Measurements from ENCODE around the gene ABCA4. TPM values are rescaled to one million over a fixed set of nuclear protein-coding genes. Genes with fewer than 3 reads are reported as not detected.

The ABCA4 gene
- total RNA-seq, 4 donors from 2014 or later: not detected

DNA sequence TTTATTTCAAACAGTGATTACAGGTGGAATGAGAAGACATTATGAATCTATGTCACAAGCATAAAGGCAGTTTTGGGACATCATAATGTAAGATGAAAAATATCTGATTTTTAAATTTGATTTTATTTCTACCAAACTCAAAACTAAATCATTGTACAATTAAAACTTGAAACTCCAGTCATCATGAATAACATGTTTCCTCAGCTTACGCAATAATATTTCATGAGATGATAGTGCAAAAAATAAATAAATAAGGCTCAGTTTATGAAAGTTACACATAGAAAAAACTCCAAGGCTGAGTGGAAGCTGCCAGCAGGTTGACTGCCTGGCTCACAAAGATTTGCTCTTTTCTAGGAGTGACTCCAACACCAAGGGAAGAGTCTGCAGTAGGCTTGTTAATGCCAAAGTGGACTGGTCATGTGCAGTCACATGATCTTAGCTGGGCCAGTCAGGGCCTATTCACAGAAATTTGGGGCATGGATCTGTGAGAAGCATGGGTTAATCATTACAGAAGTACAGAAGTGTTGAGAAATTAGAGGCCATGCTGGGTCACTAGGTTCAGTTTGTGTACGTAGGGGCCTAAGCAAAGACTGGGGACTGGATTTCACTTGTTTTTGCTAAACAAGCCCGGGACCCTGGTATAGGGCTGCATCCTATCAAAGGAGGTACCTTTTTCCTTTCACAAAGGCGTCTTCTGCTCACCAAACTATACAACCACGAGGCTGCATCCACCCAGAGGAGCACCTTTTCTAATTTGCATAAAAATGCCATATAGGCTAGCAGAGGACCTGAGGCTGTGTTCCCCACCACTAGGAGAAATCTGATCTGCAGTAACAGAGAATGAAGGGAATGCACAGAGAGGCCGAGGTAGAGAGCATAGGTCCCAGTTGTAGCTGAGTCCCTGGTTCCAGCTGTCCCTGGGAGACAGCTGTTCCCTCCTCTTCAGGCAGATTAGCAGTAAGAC lies 4.9 kb upstream of the ABCA4 start:
- no peaks in the 10 kb centered on the region for H3K9me3 ChIP-seq
- H3K4me3 ChIP-seq: no peak overlapping the region
- H3K27ac ChIP-seq: no peak overlapping the region
- no peaks in the 10 kb centered on the region for H3K27me3 ChIP-seq
- H3K4me1 ChIP-seq: no peaks in the 10 kb centered on the region
- no peak for ATAC-seq
- TF ChIP-seq POLR2A (IDR thresholded peaks at IDR 0.05): no peak
- TF ChIP-seq, protein P1, sequence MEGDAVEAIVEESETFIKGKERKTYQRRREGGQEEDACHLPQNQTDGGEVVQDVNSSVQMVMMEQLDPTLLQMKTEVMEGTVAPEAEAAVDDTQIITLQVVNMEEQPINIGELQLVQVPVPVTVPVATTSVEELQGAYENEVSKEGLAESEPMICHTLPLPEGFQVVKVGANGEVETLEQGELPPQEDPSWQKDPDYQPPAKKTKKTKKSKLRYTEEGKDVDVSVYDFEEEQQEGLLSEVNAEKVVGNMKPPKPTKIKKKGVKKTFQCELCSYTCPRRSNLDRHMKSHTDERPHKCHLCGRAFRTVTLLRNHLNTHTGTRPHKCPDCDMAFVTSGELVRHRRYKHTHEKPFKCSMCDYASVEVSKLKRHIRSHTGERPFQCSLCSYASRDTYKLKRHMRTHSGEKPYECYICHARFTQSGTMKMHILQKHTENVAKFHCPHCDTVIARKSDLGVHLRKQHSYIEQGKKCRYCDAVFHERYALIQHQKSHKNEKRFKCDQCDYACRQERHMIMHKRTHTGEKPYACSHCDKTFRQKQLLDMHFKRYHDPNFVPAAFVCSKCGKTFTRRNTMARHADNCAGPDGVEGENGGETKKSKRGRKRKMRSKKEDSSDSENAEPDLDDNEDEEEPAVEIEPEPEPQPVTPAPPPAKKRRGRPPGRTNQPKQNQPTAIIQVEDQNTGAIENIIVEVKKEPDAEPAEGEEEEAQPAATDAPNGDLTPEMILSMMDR (IDR thresholded peaks at IDR 0.05 in 4 of 5, conservative IDR thresholded peaks at IDR 0.05 in 1 of 5): no peak
- in situ Hi-C loops (cut with MboI; ENCODE audit: low sequenced_read_pairs in 4 of 4): no loop called here
- H3K36me3 ChIP-seq: no peaks in the 10 kb centered on the region
- no peak for DNase-seq
- intact Hi-C loops (cut with DNase I; ENCODE audit: low total_unique reads): no loop called here

DNA sequence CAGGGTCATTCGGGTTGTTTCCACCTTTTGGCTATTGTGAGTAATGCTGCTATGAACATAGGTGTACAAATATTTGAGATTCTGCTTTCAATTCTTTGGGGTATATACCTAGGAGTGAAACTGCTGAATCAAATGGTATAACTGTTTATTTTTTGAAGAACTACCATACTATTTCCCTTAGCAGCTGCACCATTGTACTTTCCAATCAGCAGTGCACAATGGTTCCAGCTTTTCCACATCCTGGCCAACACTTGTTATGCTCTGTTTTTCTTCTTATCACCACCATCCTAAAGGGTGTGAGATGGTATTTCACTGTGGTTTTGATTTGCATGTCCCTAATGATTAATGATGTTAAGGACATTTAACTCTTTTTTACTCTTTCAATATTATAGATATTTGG lies 3.6 kb upstream of the ABCA4 start:
- ATAC-seq: no peak
- in situ Hi-C loops (cut with MboI; ENCODE audit: low sequenced_read_pairs in 4 of 4): no loop called here

DNA sequence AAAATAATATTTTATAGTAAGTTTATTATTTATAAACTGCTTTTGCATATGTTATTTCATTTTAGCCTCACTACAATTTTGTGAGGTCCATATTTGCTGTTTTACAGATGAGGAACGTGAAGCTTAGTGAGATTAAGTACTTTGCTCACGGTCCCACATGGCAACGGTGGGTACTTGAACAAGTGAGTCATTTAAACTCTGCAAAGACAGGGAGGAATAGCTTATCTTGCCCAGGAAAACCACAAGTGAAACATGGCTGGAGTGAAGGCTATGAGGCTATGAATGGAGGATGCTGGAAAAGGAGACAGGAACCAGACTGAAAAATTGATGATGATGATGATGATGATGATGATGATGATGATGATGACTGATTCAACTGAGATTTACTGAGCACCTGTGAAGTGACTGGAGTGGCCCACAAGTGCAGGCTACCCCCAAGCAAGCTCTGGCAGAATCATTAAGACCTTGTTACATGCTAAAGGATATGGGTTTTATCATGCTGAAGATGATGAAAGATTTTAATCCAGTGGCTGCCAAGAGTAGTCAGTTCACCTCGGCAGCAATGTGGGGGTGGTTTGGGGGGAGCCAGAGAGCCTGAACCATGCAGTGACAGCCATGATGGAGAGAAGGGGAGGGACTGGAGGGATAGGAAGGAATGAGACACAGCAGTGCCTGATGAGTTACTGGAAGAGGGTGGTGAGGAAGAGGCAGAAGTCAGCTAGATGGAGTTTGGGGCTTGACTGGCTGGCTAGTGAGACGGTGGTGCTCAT lies 1.4 kb upstream of the ABCA4 start:
- in situ Hi-C loops (cut with MboI; ENCODE audit: low sequenced_read_pairs in 4 of 4): no loop called here
- H3K4me3 ChIP-seq: no peak overlapping the region
- ATAC-seq: no peak

More for the DNA sequence above, 3.6 kb upstream of the ABCA4 start:
- DNase-seq: no peak
- TF ChIP-seq POLR2A (IDR thresholded peaks at IDR 0.05): no peak
- TF ChIP-seq, protein P1 (IDR thresholded peaks at IDR 0.05 in 4 of 5, conservative IDR thresholded peaks at IDR 0.05 in 1 of 5): no peak
- H3K36me3 ChIP-seq: no peaks in the 10 kb centered on the region
- no peak overlapping the region for H3K27ac ChIP-seq
- H3K9me3 ChIP-seq: no peaks in the 10 kb centered on the region
- no peak overlapping the region for H3K4me3 ChIP-seq
- H3K27me3 ChIP-seq: no peaks in the 10 kb centered on the region
- H3K4me1 ChIP-seq: no peaks in the 10 kb centered on the region
- intact Hi-C loops (cut with DNase I; ENCODE audit: low total_unique reads): no loop called here

DNA sequence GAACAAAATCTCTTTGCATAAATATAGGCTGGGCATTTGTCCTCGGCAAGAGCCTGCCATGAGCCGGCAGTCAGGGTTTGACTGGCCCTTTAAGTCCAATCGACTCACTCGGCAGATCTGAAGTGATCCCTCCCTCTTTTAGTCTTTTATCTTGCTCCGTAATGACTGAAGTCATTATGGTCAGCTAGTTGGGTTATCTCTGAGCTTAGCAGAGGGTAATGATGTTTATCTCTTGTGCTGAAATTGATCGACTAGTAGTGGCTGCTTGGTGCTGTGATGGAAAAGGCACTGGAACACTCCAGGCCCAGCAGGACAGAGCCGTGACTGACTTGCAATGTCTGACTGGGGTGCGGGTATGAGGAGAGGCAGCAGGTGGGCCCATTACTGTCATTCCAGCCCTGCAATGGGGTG lies 468 bp upstream of the ABCA4 start:
- no peak for DNase-seq
- in situ Hi-C loops (cut with MboI; ENCODE audit: low sequenced_read_pairs in 4 of 4) (no loop called here), intact Hi-C loops (cut with DNase I; ENCODE audit: low total_unique reads) (no loop called here)

More for the DNA sequence above, 1.4 kb upstream of the ABCA4 start:
- no peaks in the 10 kb centered on the region for H3K27me3 ChIP-seq
- H3K36me3 ChIP-seq: no peaks in the 10 kb centered on the region
- H3K4me1 ChIP-seq: no peaks in the 10 kb centered on the region
- no peak for TF ChIP-seq POLR2A (IDR thresholded peaks at IDR 0.05)
- TF ChIP-seq, protein P1 (IDR thresholded peaks at IDR 0.05 in 4 of 5, conservative IDR thresholded peaks at IDR 0.05 in 1 of 5): no peak
- no peak overlapping the region for H3K27ac ChIP-seq
- DNase-seq: no peak
- H3K9me3 ChIP-seq: no peaks in the 10 kb centered on the region
- intact Hi-C loops (cut with DNase I; ENCODE audit: low total_unique reads): no loop called here

More for the DNA sequence above, 468 bp upstream of the ABCA4 start:
- H3K4me3 ChIP-seq: no peak overlapping the region
- H3K9me3 ChIP-seq: no peaks in the 10 kb centered on the region
- H3K27me3 ChIP-seq: no peaks in the 10 kb centered on the region
- no peak overlapping the region for H3K27ac ChIP-seq
- no peaks in the 10 kb centered on the region for H3K36me3 ChIP-seq
- no peak for ATAC-seq
- no peaks in the 10 kb centered on the region for H3K4me1 ChIP-seq
- TF ChIP-seq POLR2A (IDR thresholded peaks at IDR 0.05): no peak
- TF ChIP-seq, protein P1 (IDR thresholded peaks at IDR 0.05 in 4 of 5, conservative IDR thresholded peaks at IDR 0.05 in 1 of 5): no peak
